Measurements from ENCODE around the gene HYDIN.
"Not testable (repeated sequence)": the region's sequence is repeated elsewhere in the genome, so short reads cannot be mapped to it uniquely, and the experiment has no call there.

DNA sequence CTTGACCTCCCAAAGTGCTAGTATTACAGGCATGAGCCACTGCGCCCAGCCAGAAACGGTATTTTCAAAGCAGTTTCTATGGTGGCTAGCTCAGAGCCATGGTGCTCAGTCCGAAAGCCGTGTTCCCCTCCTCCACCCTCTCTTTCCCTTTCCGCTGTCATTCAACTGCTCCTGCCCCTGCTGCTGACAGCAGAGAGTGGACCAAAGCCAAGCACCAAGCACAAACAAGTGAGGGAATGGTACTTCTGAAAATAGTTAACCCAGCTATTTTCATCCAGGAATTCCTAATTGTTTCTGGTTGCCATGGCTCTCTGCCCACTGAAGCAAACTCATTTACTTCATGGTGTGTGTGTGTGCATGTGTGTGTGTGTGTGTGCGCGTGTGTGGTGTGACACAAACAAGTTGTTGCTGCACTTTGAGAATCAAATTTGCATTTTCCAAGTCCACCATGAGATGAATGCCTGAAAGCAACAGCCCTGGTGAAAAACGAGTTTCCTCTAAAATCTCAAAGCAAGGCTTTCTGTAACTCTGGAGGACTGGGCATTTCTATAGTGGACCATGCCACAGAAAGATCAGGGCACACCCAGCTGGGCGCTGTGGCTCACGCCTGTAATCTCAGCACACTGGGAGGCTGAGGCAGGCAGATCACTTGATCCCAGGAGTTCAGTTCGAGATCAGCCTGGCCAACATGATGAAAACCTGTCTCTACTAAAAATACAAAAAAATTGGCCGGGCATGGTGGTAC, 293.6 kb downstream of the HYDIN start:
- TF ChIP-seq CTCF (IDR thresholded peaks at IDR 0.05; ENCODE audit: low read depth, low read length); EZH2phosphoT487 (IDR thresholded peaks at IDR 0.05; ENCODE audit: low read depth): not testable (repeated sequence)

All from OCI-LY3 (cell line).